GM20000 (cell line): ENCODE measurements around the gene DEK.

Experiments
- DNase-seq: peaks from one replicate; pipeline ENCODE4 v3.0.0; 2012; ENCODE audit warnings: low spot score
- CTCF ChIP-seq: IDR thresholded peaks from 2 replicates; pipeline ENCODE4 v1.5.1; 2012; ENCODE audit warnings: mild to moderate bottlenecking, control low read depth; ENCODE audit errors: extremely low read depth, missing control alignments

DEK gene

GRCh38 chr6:18189196-18189595, 75.1 kb downstream of the DEK start:
- no peak for TF ChIP-seq CTCF
- DNase-seq: no peak

- no peak for TF ChIP-seq CTCF
- DNase-seq: no peak
Observed at GRCh38 chr6:18187701-18188100, 76.6 kb downstream of the DEK start.

GRCh38 chr6:18186540-18187250, 77.6 kb downstream of the DEK start:
- TF ChIP-seq CTCF: no peak
- no peak for DNase-seq

GRCh38 chr6:18186033-18186432, 78.3 kb downstream of the DEK start:
- TF ChIP-seq CTCF: no peak
- no peak for DNase-seq

GRCh38 chr6:18185624-18186023, 78.7 kb downstream of the DEK start:
- DNase-seq: no peak
- no peak for TF ChIP-seq CTCF

- TF ChIP-seq CTCF: no peak
- no peak for DNase-seq
Observed at GRCh38 chr6:18183766-18184165, 80.6 kb downstream of the DEK start.

- no peak for DNase-seq
- no peak for TF ChIP-seq CTCF
Observed at GRCh38 chr6:18182568-18182967, 81.8 kb downstream of the DEK start.
